GM19043 (cell line): ENCODE results near the gene ZNF385C.

Source experiments
- ATAC-seq: cut with Tn5 transposase; IDR thresholded peaks from one replicate; pipeline ENCODE4 v1.9.1; 2021; ENCODE audit warnings: low read depth; ENCODE audit not compliant: unreplicated experiment

Gene ZNF385C

GRCh38 chr17:42053731-42054500 is 44.4 kb downstream of the ZNF385C start:
- no peak for ATAC-seq

DNA sequence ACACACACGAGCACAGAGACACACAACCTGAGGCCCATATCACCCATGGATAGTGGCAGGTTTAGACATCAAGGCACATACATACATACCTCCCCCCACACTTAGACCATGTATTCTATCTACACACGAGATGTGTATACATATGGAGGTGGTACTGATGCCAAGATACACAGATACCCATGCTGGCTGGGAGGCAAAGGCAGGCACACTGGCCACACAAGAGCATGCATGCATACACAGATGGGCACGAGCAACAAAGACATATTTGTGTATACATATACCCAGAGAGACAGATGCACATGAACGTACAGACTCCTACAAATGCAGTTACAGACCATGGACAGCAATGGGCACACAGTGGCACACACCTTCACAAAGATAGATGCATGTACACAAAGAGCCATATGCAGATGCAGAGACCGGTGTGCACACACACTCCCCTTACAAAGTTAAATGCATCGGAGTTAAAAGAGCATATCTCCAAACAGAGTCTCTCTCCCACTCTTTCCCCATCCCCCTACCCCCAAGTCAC is 45.9 kb downstream of the ZNF385C start:
- ATAC-seq, result no peak

GRCh38 chr17:42051645-42052044 is 46.6 kb downstream of the ZNF385C start:
- ATAC-seq, result no peak

GRCh38 chr17:42051013-42051400 is 47.3 kb downstream of the ZNF385C start:
- no peak for ATAC-seq

DNA sequence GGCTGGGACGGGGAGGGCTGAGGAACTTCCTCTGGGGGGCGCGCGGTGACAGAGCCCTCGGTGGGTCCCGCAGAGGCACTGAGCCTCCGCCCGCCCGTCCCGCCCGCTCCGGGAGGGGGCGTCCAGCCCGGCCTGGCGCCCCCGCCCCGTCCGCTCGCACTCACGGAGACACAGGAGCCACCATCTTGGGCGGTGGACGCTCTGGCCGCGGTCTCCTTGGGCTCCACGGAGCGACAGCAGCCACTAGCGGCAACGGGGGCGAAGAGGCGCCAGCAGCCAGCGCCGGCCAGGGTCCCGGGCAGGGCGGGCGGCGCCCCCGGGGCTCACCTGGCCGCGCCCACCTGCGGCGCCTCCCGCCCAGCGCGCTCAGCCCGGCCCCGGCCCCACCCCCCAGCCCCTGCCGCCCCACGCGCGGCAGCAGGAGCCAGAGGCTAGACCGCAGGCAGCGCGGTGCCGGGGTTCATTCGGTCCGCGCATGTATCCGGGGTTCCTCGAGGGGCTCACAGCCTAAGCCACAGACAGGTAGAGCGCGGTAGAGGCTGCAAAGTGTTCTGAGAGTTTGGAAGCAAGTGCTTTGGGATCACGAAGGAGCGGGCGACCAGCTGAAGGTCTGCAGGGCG is 47.8 kb downstream of the ZNF385C start, which contains the start of gene C17orf113:
Gene C17orf113 (minus strand): TSS at position 209 of the 620 bp plus-strand sequence. CDS start 7,225 bp downstream, outside the sequence.
- no peak for ATAC-seq

DNA sequence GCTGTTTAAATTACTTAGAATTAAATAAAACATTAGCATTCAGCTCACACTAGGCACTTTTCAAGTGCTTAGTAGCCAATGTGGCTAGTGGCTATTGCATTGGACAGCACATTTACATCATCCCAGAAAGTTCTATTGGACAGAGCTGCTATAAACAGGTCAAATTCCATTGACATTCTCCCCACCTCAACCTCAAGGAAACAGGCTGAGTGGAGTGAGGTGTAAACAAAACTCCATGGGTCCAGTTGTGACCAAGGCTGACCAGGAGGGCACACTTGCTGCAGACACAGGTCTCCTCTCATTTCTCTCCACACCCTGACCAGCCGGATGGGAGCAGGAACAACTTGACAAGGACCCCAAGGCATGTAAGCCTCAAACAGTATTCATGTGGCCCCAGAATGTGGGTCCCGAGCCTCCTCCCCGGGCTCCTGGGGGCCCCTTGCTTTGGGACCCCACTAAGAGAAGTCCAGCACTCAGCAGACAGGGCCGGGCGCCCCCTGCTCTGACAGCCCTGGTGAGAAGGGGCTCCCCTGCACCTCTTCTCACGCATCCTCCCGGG is 48.4 kb downstream of the ZNF385C start:
- ATAC-seq, result no peak

DNA sequence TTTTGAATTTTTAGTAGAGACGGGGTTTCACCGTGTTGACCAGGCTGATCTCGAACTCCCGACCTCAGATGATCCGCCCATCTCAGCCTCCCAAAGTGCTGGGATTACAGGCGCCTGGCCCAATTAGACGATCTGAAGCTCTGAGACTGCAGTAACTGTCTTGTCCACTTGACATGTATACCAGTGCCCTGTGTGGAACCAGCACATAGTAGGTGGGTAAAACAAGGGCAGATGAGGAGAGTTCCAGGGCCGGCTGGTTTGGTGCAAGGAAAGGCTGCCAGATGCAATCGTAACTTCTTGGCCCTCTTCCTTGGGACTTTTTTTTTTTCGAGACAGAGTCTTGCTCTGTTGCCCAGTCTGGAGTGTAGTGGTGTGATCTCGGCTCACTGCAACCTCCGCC is 50.9 kb downstream of the ZNF385C start:
- no peak for ATAC-seq

DNA sequence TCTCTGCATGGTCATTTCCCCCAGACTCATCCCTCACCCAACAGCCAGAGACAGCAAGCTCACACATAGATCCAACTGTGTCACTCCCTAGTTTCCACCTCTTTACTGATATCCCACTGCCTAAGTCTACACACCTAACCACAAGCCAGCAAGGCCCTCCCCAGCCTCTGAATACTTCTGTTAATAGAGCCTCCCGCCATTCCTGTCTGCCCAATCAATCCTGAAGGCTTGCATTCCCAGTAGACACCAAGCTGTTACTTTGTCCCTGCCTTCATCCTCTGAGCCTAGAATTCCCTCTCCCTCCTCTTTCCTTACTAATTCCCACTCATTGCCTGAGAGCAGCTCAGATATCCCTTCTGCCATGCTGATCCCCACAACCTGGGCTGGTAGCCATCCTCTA is 52.6 kb downstream of the ZNF385C start:
- ATAC-seq, result no peak

- ATAC-seq, result no peak
Measured at GRCh38 chr17:42042598-42043319, 55.5 kb downstream of the ZNF385C start.

GRCh38 chr17:42041619-42042018 is 56.7 kb downstream of the ZNF385C start:
- no peak for ATAC-seq

DNA sequence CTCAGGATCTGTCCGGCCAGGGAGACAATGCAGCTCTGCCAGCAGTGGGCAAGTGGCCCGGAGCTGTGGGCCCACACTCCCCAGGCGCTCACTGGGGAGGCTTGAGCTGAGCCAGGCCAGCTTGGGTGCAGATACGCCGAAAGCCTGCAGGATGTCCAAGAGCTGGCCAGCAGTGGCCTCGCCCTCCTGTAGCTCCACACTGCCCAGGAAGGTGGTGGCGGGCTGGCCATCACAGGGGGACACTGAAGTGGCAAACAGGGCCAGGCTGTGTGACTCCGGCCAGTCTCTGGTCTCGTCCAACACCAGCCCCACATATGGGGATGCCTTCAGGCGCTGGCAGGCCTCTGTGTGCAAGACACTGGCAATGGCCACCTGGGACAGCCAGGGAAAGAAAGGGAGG is 57.5 kb downstream of the ZNF385C start:
- ATAC-seq, result no peak

GRCh38 chr17:42039794-42040763 is 58.2 kb downstream of the ZNF385C start:
- no peak for ATAC-seq

- ATAC-seq, result no peak
Measured at GRCh38 chr17:42038221-42038973, 59.9 kb downstream of the ZNF385C start.

GRCh38 chr17:42034059-42034458 is 64.2 kb downstream of the ZNF385C start:
- no peak for ATAC-seq

DNA sequence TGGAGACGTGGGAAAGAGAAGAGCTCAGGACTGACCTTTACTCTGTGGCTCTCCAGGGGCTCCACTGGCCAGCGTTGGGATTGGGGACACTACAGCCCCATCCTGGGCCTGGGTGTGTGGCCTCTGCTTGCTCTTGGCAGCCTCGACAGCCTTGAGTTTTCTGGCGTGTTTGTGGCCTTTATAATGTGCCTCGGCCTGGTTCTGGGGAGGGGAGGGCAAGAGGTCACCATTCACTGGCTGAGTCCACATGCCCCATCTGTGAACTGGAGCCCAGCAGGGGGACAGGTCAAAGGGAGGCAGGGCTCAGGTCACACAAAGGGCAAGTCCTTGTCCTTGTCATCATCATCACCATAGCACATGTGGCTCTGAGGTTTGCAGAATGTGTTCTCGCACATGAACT is 66.7 kb downstream of the ZNF385C start:
- no peak for ATAC-seq

GRCh38 chr17:42028791-42029127 is 69.5 kb downstream of the ZNF385C start:
- no peak for ATAC-seq

- ATAC-seq, result no peak
Measured at GRCh38 chr17:42027961-42028790, 70.1 kb downstream of the ZNF385C start.

DNA sequence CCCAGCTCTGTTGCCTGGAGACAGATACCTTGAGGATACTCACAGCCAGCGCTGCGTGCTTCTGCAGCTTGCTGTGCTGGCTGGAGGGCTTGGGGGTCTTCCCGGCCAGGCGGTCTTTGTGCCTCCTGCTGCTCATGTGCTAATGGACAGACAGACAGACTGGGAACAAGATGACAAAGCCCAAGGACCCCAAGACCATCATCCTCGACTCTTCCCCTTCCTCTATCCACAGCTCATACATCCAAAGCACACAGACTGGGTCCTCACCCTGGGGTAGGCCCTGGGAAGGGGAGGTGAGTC is 70.7 kb downstream of the ZNF385C start:
- no peak for ATAC-seq
